Measurements from ENCODE around the gene AP2S1. TPM values are rescaled to one million over a fixed set of nuclear protein-coding genes. Genes with fewer than 3 reads are reported as not detected.
"Not testable (repeated sequence)": the region's sequence is repeated elsewhere in the genome, so short reads cannot be mapped to it uniquely, and the experiment has no call there.

The AP2S1 gene
- total RNA-seq, 1 experiment from 2014 or later, result 241 TPM

DNA sequence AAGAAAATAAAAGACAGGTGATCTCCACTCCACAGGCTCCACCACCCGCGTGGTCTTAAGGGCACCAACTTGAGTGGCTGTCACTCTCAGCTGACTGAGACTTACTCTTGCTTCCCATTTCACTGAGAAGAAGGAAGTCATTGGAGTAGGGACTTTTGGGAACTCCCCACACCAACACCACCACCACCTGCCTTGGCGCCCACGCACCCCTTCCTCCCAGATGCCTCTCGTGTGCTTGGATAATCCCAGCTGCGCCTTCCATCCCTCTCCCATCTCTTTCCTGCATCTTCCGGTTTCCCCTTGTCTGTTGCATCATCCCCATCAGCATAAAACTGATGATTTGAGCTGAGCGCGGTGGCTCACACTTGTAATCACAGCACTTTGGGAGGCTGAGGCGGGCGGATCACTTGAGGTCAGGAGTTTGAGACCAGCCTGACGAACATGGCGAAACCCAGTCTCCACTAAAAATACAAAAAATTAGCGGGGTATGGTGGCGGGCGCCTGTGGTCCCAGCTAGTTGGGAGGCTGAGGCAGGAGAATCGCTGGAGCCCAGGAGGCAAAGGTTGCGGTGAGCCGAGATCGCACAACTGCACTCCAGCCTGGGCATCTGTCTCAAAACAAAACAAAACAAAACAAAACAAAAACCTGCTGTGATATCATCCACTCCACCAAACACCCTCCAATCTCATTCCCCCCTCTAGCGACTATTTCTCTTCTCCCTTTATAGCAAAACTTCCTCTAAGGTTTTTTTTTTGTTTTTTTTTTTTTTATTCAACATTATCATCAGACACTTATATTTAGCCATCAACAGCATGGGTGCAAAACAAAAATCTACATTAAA is 25.5 kb downstream of the AP2S1 start:
- peaks cover 3% of the 10 kb centered on the region for H3K4me1 ChIP-seq (ENCODE audit: insufficient read depth, low read length, poor library complexity, severe bottlenecking)
- DNase-seq (ENCODE audit: low spot score), result no peak
- H3K27ac ChIP-seq (ENCODE audit: low read depth, low read length, poor library complexity, severe bottlenecking), result no peak overlapping the region
- no peak overlapping the region for H3K4me3 ChIP-seq (ENCODE audit: low read depth, low read length, poor library complexity, severe bottlenecking)
- POLR2A ChIA-PET (ENCODE audit: low non-redundant PET), result no interaction called here
- no peaks in the 10 kb centered on the region for H3K36me3 ChIP-seq (ENCODE audit: insufficient read depth, low read length, poor library complexity, severe bottlenecking)
- CTCF ChIA-PET, result no interaction called here
- no TSS peak for BruUV-seq (replicated peaks)
- intact Hi-C loops (cut with micrococcal nuclease; ENCODE audit: unreplicated experiment), result no loop called here
- H3K27me3 ChIP-seq (replicated peaks; ENCODE audit: insufficient read depth, low read depth, low read length, poor library complexity), result no peaks in the 10 kb centered on the region
- no peaks in the 10 kb centered on the region for H3K9me3 ChIP-seq (ENCODE audit: low read depth, low read length, poor library complexity, severe bottlenecking)
- TF ChIP-seq EZH2 (IDR thresholded peaks at IDR 0.05; ENCODE audit: borderline replicate concordance, low read depth, low read length, poor library complexity, severe bottlenecking), result no peak
- TF ChIP-seq, protein P1, sequence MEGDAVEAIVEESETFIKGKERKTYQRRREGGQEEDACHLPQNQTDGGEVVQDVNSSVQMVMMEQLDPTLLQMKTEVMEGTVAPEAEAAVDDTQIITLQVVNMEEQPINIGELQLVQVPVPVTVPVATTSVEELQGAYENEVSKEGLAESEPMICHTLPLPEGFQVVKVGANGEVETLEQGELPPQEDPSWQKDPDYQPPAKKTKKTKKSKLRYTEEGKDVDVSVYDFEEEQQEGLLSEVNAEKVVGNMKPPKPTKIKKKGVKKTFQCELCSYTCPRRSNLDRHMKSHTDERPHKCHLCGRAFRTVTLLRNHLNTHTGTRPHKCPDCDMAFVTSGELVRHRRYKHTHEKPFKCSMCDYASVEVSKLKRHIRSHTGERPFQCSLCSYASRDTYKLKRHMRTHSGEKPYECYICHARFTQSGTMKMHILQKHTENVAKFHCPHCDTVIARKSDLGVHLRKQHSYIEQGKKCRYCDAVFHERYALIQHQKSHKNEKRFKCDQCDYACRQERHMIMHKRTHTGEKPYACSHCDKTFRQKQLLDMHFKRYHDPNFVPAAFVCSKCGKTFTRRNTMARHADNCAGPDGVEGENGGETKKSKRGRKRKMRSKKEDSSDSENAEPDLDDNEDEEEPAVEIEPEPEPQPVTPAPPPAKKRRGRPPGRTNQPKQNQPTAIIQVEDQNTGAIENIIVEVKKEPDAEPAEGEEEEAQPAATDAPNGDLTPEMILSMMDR (conservative IDR thresholded peaks at IDR 0.05; ENCODE audit: low read depth, low read length), result no peak

DNA sequence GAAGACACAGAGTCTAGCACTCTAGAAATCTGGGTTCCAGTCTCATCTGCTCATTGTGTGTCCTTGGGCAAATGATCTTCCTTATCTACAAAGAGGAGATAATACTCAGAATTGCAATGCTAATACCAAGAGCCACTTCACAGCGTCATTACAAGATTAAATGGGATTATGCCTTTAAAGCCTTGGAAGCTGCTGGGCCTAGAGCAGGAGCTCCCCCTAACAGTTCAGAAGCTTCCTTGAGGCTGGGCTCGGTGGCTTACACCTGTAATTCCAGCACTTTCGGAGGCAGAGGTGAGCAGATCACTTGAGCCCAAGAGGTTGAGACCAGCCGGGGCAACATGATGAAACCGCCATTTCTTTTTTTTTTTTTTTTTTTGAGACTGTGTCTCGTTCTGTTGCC is 27.6 kb downstream of the AP2S1 start:
- BruUV-seq (replicated peaks), result no TSS peak
- no peak for TF ChIP-seq EZH2 (IDR thresholded peaks at IDR 0.05; ENCODE audit: borderline replicate concordance, low read depth, low read length, poor library complexity, severe bottlenecking)
- TF ChIP-seq, protein P1 (conservative IDR thresholded peaks at IDR 0.05; ENCODE audit: low read depth, low read length), result peak; percentile 30; the same call in 1 of the 2 replicates
- CTCF ChIA-PET, result no interaction called here
- POLR2A ChIA-PET (ENCODE audit: low non-redundant PET), result no interaction called here
- intact Hi-C loops (cut with micrococcal nuclease; ENCODE audit: unreplicated experiment), result no loop called here
- Histone ChIP-seq H3K27me3 (replicated peaks; ENCODE audit: insufficient read depth, low read depth, low read length, poor library complexity) (no peaks in the 10 kb centered on the region), H3K27ac (ENCODE audit: low read depth, low read length, poor library complexity, severe bottlenecking) (no peak overlapping the region), H3K4me1 (ENCODE audit: insufficient read depth, low read length, poor library complexity, severe bottlenecking) (peaks cover 3% of the 10 kb centered on the region), H3K4me3 (ENCODE audit: low read depth, low read length, poor library complexity, severe bottlenecking) (no peak overlapping the region), H3K36me3 (ENCODE audit: insufficient read depth, low read length, poor library complexity, severe bottlenecking) (no peaks in the 10 kb centered on the region), H3K9me3 (ENCODE audit: low read depth, low read length, poor library complexity, severe bottlenecking) (no peaks in the 10 kb centered on the region)
- DNase-seq (ENCODE audit: low spot score), result peak; percentile 46

GRCh38 chr19:46822410-46822787 is 28.2 kb downstream of the AP2S1 start:
- CTCF ChIA-PET; H3K4me1 ChIP-seq (ENCODE audit: insufficient read depth, low read length, poor library complexity, severe bottlenecking); BruUV-seq (replicated peaks); DNase-seq (ENCODE audit: low spot score); H3K36me3 ChIP-seq (ENCODE audit: insufficient read depth, low read length, poor library complexity, severe bottlenecking); H3K4me3 ChIP-seq (ENCODE audit: low read depth, low read length, poor library complexity, severe bottlenecking); H3K27me3 ChIP-seq (replicated peaks; ENCODE audit: insufficient read depth, low read depth, low read length, poor library complexity); H3K27ac ChIP-seq (ENCODE audit: low read depth, low read length, poor library complexity, severe bottlenecking); POLR2A ChIA-PET (ENCODE audit: low non-redundant PET); intact Hi-C loops (cut with micrococcal nuclease; ENCODE audit: unreplicated experiment); H3K9me3 ChIP-seq (ENCODE audit: low read depth, low read length, poor library complexity, severe bottlenecking): not testable (repeated sequence)
